ENCODE data around the gene EPGN.

Gene EPGN

GRCh38 chr4:74278490-74278889, 29.8 kb upstream of the EPGN start:
- Histone ChIP-seq H3K9ac (ENCODE audit: low read length) (no peak overlapping the region), H3K9me3 (ENCODE audit: insufficient read depth, low read length) (no peaks in the 10 kb centered on the region), H2AFZ (ENCODE audit: low read depth, low read length) (no peak overlapping the region), H3K79me2 (ENCODE audit: low read length) (no peaks in the 10 kb centered on the region), H3K27ac (ENCODE audit: low read length) (no peak overlapping the region), H3K4me2 (ENCODE audit: low read length) (no peak overlapping the region), H4K20me1 (ENCODE audit: insufficient read depth, low read length) (no peaks in the 10 kb centered on the region), H3K36me3 (replicated peaks; ENCODE audit: low read depth, low read length) (no peaks in the 10 kb centered on the region), H3K27me3 (ENCODE audit: low read depth, low read length) (no peaks in the 10 kb centered on the region), H3K4me3 (ENCODE audit: low read length) (no peak overlapping the region), H3K4me1 (ENCODE audit: low read length) (no peaks in the 10 kb centered on the region)
- TF ChIP-seq EZH2phosphoT487 (IDR thresholded peaks at IDR 0.05; ENCODE audit: low read depth): no peak
- no peak for TF ChIP-seq CTCF (IDR thresholded peaks at IDR 0.05; ENCODE audit: low read depth, low read length)

- Histone ChIP-seq H3K36me3 (replicated peaks; ENCODE audit: low read depth, low read length) (no peaks in the 10 kb centered on the region), H3K79me2 (ENCODE audit: low read length) (no peaks in the 10 kb centered on the region), H3K9ac (ENCODE audit: low read length) (no peak overlapping the region), H3K4me2 (ENCODE audit: low read length) (no peak overlapping the region), H3K27ac (ENCODE audit: low read length) (no peak overlapping the region), H3K27me3 (ENCODE audit: low read depth, low read length) (no peaks in the 10 kb centered on the region), H3K9me3 (ENCODE audit: insufficient read depth, low read length) (no peaks in the 10 kb centered on the region), H3K4me1 (ENCODE audit: low read length) (no peaks in the 10 kb centered on the region), H2AFZ (ENCODE audit: low read depth, low read length) (no peak overlapping the region), H3K4me3 (ENCODE audit: low read length) (no peak overlapping the region), H4K20me1 (ENCODE audit: insufficient read depth, low read length) (no peaks in the 10 kb centered on the region)
- TF ChIP-seq EZH2phosphoT487 (IDR thresholded peaks at IDR 0.05; ENCODE audit: low read depth) (no peak), CTCF (IDR thresholded peaks at IDR 0.05; ENCODE audit: low read depth, low read length) (no peak)
These were observed 28.6 kb upstream of the EPGN start for GRCh38 chr4:74279716-74280115.

- no peak overlapping the region for H2AFZ ChIP-seq (ENCODE audit: low read depth, low read length)
- no peak for TF ChIP-seq CTCF (IDR thresholded peaks at IDR 0.05; ENCODE audit: low read depth, low read length)
- TF ChIP-seq EZH2phosphoT487 (IDR thresholded peaks at IDR 0.05; ENCODE audit: low read depth): no peak
- no peak overlapping the region for H3K27ac ChIP-seq (ENCODE audit: low read length)
- no peaks in the 10 kb centered on the region for H3K27me3 ChIP-seq (ENCODE audit: low read depth, low read length)
- H3K4me1 ChIP-seq (ENCODE audit: low read length): no peaks in the 10 kb centered on the region
- H3K79me2 ChIP-seq (ENCODE audit: low read length): no peaks in the 10 kb centered on the region
- H3K4me2 ChIP-seq (ENCODE audit: low read length): no peak overlapping the region
- H4K20me1 ChIP-seq (ENCODE audit: insufficient read depth, low read length): no peaks in the 10 kb centered on the region
- no peaks in the 10 kb centered on the region for H3K36me3 ChIP-seq (replicated peaks; ENCODE audit: low read depth, low read length)
- H3K4me3 ChIP-seq (ENCODE audit: low read length): no peak overlapping the region
- no peak overlapping the region for H3K9ac ChIP-seq (ENCODE audit: low read length)
- H3K9me3 ChIP-seq (ENCODE audit: insufficient read depth, low read length): no peaks in the 10 kb centered on the region
These were observed 25.3 kb upstream of the EPGN start for GRCh38 chr4:74282926-74283325.

GRCh38 chr4:74283614-74284013, 24.7 kb upstream of the EPGN start:
- H3K27me3 ChIP-seq (ENCODE audit: low read depth, low read length): no peaks in the 10 kb centered on the region
- no peak overlapping the region for H3K4me3 ChIP-seq (ENCODE audit: low read length)
- H4K20me1 ChIP-seq (ENCODE audit: insufficient read depth, low read length): no peaks in the 10 kb centered on the region
- no peak overlapping the region for H2AFZ ChIP-seq (ENCODE audit: low read depth, low read length)
- no peak overlapping the region for H3K4me2 ChIP-seq (ENCODE audit: low read length)
- no peaks in the 10 kb centered on the region for H3K4me1 ChIP-seq (ENCODE audit: low read length)
- H3K79me2 ChIP-seq (ENCODE audit: low read length): no peaks in the 10 kb centered on the region
- H3K9ac ChIP-seq (ENCODE audit: low read length): no peak overlapping the region
- TF ChIP-seq EZH2phosphoT487 (IDR thresholded peaks at IDR 0.05; ENCODE audit: low read depth) (no peak), CTCF (IDR thresholded peaks at IDR 0.05; ENCODE audit: low read depth, low read length) (no peak)
- H3K9me3 ChIP-seq (ENCODE audit: insufficient read depth, low read length): no peaks in the 10 kb centered on the region
- H3K36me3 ChIP-seq (replicated peaks; ENCODE audit: low read depth, low read length): no peaks in the 10 kb centered on the region
- no peak overlapping the region for H3K27ac ChIP-seq (ENCODE audit: low read length)

All from OCI-LY3 (cell line).